Activated CD8-positive, alpha-beta memory T cell treated with anti-CD3 and anti-CD28 coated beads for 4 hours (primary cell): ENCODE results near the gene CDH15.

Experiments used
- DNase-seq, 2 donors: peaks; one replicate each; pipeline ENCODE4 v3.0.0-alpha.2; 2020; ENCODE audit warnings: low read depth in 2 of 2

CDH15 gene

GRCh38 chr16:89140401-89140800, 31.1 kb upstream of the CDH15 start:
- DNase-seq, result no peak

- DNase-seq, result no peak
Observed at GRCh38 chr16:89140981-89141883, 30.3 kb upstream of the CDH15 start.

GRCh38 chr16:89141884-89142267, 29.7 kb upstream of the CDH15 start:
- DNase-seq, result no peak

- no peak for DNase-seq
Observed at GRCh38 chr16:89142474-89143195, 28.9 kb upstream of the CDH15 start.

- DNase-seq, result no peak
Observed at GRCh38 chr16:89143201-89143741, 28.3 kb upstream of the CDH15 start.

- DNase-seq, result no peak
Observed at GRCh38 chr16:89143911-89144675, 27.5 kb upstream of the CDH15 start.

GRCh38 chr16:89144681-89145080, 26.9 kb upstream of the CDH15 start:
- DNase-seq, result no peak

- DNase-seq, result no peak
Observed at GRCh38 chr16:89145406-89146161, 26.0 kb upstream of the CDH15 start.

- DNase-seq, result no peak
Observed at GRCh38 chr16:89146211-89147005, 25.1 kb upstream of the CDH15 start.

- DNase-seq, result no peak
Observed at GRCh38 chr16:89147085-89147817, 24.3 kb upstream of the CDH15 start.

GRCh38 chr16:89149386-89149785, 22.2 kb upstream of the CDH15 start:
- no peak for DNase-seq

GRCh38 chr16:89150090-89150835, 21.3 kb upstream of the CDH15 start:
- DNase-seq, result no peak

- DNase-seq, result no peak
Observed at GRCh38 chr16:89150981-89151380, 20.6 kb upstream of the CDH15 start.

GRCh38 chr16:89152831-89153700, 18.5 kb upstream of the CDH15 start:
- DNase-seq, result no peak

GRCh38 chr16:89153848-89154271, 17.7 kb upstream of the CDH15 start:
- no peak for DNase-seq

- DNase-seq, result no peak
Observed at GRCh38 chr16:89154390-89155183, 17.0 kb upstream of the CDH15 start.

GRCh38 chr16:89155184-89155679, 16.3 kb upstream of the CDH15 start:
- DNase-seq, result no peak
